MM.1S (cell line): ENCODE results near the gene LBX1.

Experiments used
- DNase-seq: peaks from one replicate; pipeline ENCODE4 v3.0.0-alpha.2; 2015
- H2AFZ ChIP-seq: fragments of 300-600 bp; sonication (generic); 2 replicates; pipeline ENCODE4 v1.6.0; 2016; ENCODE audit warnings: antibody characterized with exemption, low read length
- H3F3A ChIP-seq: fragments of 300-600 bp; sonication (generic); 2 replicates; pipeline ENCODE4 v1.6.1; 2016; ENCODE audit warnings: mild to moderate bottlenecking, antibody characterized with exemption, low read length, moderate library complexity, mixed read lengths; ENCODE audit not compliant: insufficient read depth
- H3K27ac ChIP-seq: fragments of 300-600 bp; sonication (generic); 2 replicates; pipeline ENCODE4 v1.5.1; 2016; ENCODE audit warnings: mild to moderate bottlenecking, low read length
- H3K27me3 ChIP-seq: fragments of 300-600 bp; sonication (generic); replicated peaks from 2 replicates; pipeline ENCODE4 v1.6.0; 2016; ENCODE audit warnings: low read length; ENCODE audit not compliant: insufficient read depth
- H3K36me3 ChIP-seq: fragments of 300-600 bp; sonication (generic); replicated peaks from 2 replicates; pipeline ENCODE4 v1.6.1; 2016; ENCODE audit warnings: mild to moderate bottlenecking, low read length, mixed read lengths; ENCODE audit not compliant: insufficient read depth
- H3K4me1 ChIP-seq: fragments of 300-600 bp; sonication (generic); 2 replicates; pipeline ENCODE4 v1.6.1; 2016; ENCODE audit warnings: low read length, mixed read lengths
- H3K4me2 ChIP-seq: fragments of 300-600 bp; sonication (generic); 2 replicates; pipeline ENCODE4 v1.6.0; 2016; ENCODE audit warnings: low read depth, low read length
- H3K4me3 ChIP-seq: fragments of 300-600 bp; sonication (generic); 2 replicates; pipeline ENCODE4 v1.5.1; 2016; ENCODE audit warnings: low read length, mixed read lengths
- H3K79me2 ChIP-seq: fragments of 300-600 bp; sonication (generic); 2 replicates; pipeline ENCODE4 v1.6.1; 2016; ENCODE audit warnings: mixed run types, low read length, mixed read lengths
- H3K9ac ChIP-seq: fragments of 300-600 bp; sonication (generic); 2 replicates; pipeline ENCODE4 v1.6.1; 2016; ENCODE audit warnings: low read length, mixed read lengths
- H3K9me2 ChIP-seq: fragments of 300-600 bp; sonication (generic); replicated peaks from 2 replicates; pipeline ENCODE4 v1.6.1; 2016; ENCODE audit warnings: mild to moderate bottlenecking, low read length, mixed read lengths; ENCODE audit not compliant: insufficient read depth
- H3K9me3 ChIP-seq: fragments of 300-600 bp; sonication (generic); replicated peaks from 2 replicates; pipeline ENCODE4 v1.6.1; 2016; ENCODE audit warnings: mild to moderate bottlenecking, low read length, mixed read lengths; ENCODE audit not compliant: insufficient read depth
- H4K20me1 ChIP-seq: fragments of 300-600 bp; sonication (generic); 2 replicates; pipeline ENCODE4 v1.6.1; 2016; ENCODE audit warnings: mild to moderate bottlenecking, low read length, moderate library complexity, mixed read lengths; ENCODE audit not compliant: insufficient read depth
- CTCF ChIP-seq: fragments of 300-600 bp; sonication (generic); IDR thresholded peaks from 2 replicates; pipeline ENCODE4 v1.5.1; 2016; ENCODE audit warnings: antibody characterized with exemption, low read length, mixed read lengths
- EZH2 ChIP-seq: fragments of 300-600 bp; sonication (generic); optimal IDR thresholded peaks from 2 replicates; pipeline ENCODE3; 2017; ENCODE audit warnings: low read depth, mild to moderate bottlenecking, antibody characterized with exemption, low read length, mixed read lengths
- EZH2phosphoT487 ChIP-seq: fragments of 300-600 bp; sonication (generic); IDR thresholded peaks from 2 replicates; pipeline ENCODE4 v1.6.1; 2018; ENCODE audit warnings: antibody characterized with exemption, low read length

LBX1 gene

GRCh38 chr10:101223274-101224059, 5.8 kb downstream of the LBX1 start:
- Histone ChIP-seq H4K20me1 (no peaks in the 10 kb centered on the region), H3K4me2 (no peak overlapping the region)

GRCh38 chr10:101222683-101223273, 6.5 kb downstream of the LBX1 start:
- Histone ChIP-seq H3K36me3 (no peaks in the 10 kb centered on the region), H3K79me2 (no peaks in the 10 kb centered on the region), H3K4me2 (peak overlapping the region; percentile 11; the same call in 1 of the 2 replicates), H3K9me3 (no peaks in the 10 kb centered on the region), H3K9me2 (no peaks in the 10 kb centered on the region), H3K4me1 (no peaks in the 10 kb centered on the region), H2AFZ (no peak overlapping the region), H3K9ac (no peak overlapping the region), H3F3A (0 out of 2 replicates have a peak, but pooled peaks cover 3% of the 10 kb centered on the region), H3K27me3 (peaks cover 95% of the 10 kb centered on the region), H3K27ac (no peak overlapping the region), H4K20me1 (no peaks in the 10 kb centered on the region), H3K4me3 (peak overlapping the region; percentile 13; the same call in 1 of the 2 replicates)
- peak; percentile 53 for TF ChIP-seq EZH2
- TF ChIP-seq CTCF = no peak
- DNase-seq = no peak

More at GRCh38 chr10:101223274-101224059, 5.8 kb downstream of the LBX1 start:
- H3K27ac ChIP-seq = no peak overlapping the region
- no peaks in the 10 kb centered on the region for H3K36me3 ChIP-seq
- DNase-seq = no peak
- no peaks in the 10 kb centered on the region for H3K79me2 ChIP-seq
- H2AFZ ChIP-seq = no peak overlapping the region
- H3K9me3 ChIP-seq = no peaks in the 10 kb centered on the region
- H3K9me2 ChIP-seq = no peaks in the 10 kb centered on the region
- no peak overlapping the region for H3K9ac ChIP-seq
- no peak overlapping the region for H3K4me3 ChIP-seq
- H3K4me1 ChIP-seq = no peaks in the 10 kb centered on the region
- H3K27me3 ChIP-seq = peaks cover 93% of the 10 kb centered on the region
- no peak for TF ChIP-seq EZH2
- no peak for TF ChIP-seq EZH2phosphoT487
- no peak for TF ChIP-seq CTCF
- H3F3A ChIP-seq = 0 out of 2 replicates have a peak, but pooled peaks cover 3% of the 10 kb centered on the region

DNA sequence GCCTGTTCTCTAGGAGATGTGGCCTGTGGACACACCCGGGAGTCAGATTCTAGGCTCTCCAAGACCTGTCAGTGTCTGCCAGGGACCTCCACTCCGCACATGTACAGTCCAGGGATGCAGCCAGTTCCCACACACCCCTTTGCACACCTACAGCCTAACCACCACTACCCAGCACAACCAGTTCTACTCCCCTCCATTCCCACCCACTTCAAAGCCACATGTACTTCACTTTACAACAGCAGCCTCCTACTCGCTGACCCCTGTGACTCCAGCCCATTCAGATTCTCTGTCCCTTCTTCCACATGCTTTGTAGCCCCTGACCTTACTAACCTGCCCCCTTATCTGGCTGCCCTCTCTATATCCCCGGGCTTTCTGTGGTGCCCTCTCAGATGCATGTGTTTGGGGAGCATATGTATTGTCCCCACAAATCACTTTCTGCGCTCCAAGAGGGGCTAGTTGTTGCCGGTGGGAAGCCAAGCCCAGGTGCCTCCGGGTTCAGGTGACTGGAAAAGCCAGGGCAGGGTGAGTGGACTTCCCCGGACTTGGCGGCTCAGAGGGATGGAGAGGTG, 7.2 kb downstream of the LBX1 start:
- H3K27ac ChIP-seq = no peak overlapping the region
- no peak overlapping the region for H3K9ac ChIP-seq
- H3K36me3 ChIP-seq = no peaks in the 10 kb centered on the region
- no peak for DNase-seq
- peaks cover 95% of the 10 kb centered on the region for H3K27me3 ChIP-seq
- no peak overlapping the region for H3K4me3 ChIP-seq
- TF ChIP-seq EZH2phosphoT487 = no peak
- TF ChIP-seq EZH2 = no peak
- no peak for TF ChIP-seq CTCF
- H3F3A ChIP-seq = 0 out of 2 replicates have a peak, but pooled peaks cover 3% of the 10 kb centered on the region
- no peaks in the 10 kb centered on the region for H3K9me2 ChIP-seq
- no peak overlapping the region for H3K4me2 ChIP-seq
- H3K79me2 ChIP-seq = no peaks in the 10 kb centered on the region
- H3K9me3 ChIP-seq = no peaks in the 10 kb centered on the region
- H2AFZ ChIP-seq = no peak overlapping the region
- H3K4me1 ChIP-seq = 0 out of 2 replicates have a peak, but pooled peaks cover under 1% of the 10 kb centered on the region
- H4K20me1 ChIP-seq = no peaks in the 10 kb centered on the region
